ENCODE data around the gene VIL1.

Gene VIL1

DNA sequence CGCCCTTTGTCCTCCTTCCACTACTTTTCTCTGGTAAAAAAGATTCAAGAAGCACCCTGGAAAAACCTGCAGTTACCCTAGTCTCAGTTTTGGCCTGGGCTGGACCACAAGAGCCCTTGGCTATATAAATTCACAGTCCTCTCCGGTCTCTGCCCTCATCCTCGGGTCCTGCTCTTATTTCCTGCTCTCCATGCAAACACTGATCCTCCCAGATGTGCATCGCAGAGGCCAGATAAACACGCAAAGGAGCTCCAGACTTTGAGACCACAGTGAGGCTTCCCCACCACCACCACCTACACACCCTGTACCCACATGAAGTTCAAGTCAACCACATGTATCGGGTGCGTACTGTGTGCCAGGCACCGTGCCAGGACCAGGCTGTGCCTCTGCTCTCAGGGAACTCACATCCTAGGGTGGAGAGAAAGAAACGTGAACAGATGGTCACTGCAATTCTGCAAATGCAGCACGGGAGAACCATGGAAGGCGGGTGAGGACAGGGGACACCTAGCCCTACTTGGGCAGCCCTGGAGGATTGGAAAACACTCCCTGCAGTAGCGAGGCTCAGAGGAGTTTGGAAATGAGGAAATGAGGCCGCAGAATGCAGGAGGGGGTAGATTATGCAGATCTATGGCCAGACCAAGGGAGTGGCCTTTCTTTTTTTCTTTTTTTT is 11.8 kb upstream of the VIL1 start:
- peak; percentile 68 to 75 for DNase-seq

GRCh38 chr2:218407717-218408116 is 11.2 kb upstream of the VIL1 start:
- no peak for DNase-seq

GRCh38 chr2:218418321-218418716 is 604 bp upstream of the VIL1 start:
- no peak for DNase-seq

GRCh38 chr2:218419630-218420216 is 800 bp downstream of the VIL1 start:
- DNase-seq: no peak

- no peak for DNase-seq
Measured at GRCh38 chr2:218421027-218421426, 2.1 kb downstream of the VIL1 start.

- no peak for DNase-seq
Measured at GRCh38 chr2:218422403-218423086, 3.6 kb downstream of the VIL1 start.

DNA sequence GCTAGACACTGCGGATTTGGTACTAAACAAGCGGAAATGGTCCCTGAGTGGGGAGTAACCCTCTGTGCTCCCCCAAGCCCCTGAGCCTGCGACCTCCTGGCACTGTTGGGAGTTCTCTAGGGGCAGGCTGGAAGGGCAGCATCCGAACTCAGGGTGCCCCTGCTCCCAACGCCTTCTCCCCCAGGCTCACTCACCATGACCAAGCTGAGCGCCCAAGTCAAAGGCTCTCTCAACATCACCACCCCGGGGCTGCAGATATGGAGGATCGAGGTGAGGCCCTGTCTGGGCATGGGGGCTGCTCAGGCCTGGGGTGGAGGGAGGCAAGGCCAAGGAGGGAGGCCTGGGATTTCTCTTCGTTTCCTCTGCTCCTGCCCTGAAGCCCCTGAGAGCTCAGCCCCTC is 4.7 kb downstream of the VIL1 start:
- DNase-seq: no peak

GRCh38 chr2:218425531-218425930 is 6.6 kb downstream of the VIL1 start:
- DNase-seq: no peak

GRCh38 chr2:218427741-218428140 is 8.8 kb downstream of the VIL1 start:
- no peak for DNase-seq

DNA sequence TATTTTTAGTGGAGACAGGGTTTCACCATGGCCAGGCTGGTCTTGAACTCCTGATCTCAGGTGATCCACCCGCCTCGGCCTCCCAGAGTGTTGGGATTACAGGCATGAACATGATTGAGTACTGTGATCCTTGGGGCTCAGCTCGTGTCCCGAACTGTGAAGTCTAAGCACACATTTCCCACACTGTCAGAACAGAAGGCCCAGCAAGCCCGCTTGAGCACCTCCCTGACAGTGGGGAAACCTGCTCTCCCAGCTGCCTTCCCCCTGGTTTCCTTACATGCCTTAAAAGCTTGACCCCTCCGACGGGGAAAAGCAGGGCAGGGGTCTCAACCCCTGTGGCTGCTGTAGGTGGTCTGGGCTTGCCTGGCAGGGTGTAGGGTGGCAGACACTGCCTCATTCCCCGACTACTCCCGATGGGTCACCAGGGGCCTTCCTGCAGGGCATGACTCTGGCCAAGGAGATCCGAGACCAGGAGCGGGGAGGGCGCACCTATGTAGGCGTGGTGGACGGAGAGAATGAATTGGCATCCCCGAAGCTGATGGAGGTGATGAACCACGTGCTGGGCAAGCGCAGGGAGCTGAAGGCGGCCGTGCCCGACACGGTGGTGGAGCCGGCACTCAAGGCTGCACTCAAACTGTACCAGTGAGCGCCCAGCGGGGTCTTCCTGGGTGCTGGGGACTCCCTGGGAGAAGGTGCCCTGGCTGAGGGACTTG is 10.1 kb downstream of the VIL1 start:
- DNase-seq: no peak

- no peak for DNase-seq
Measured at GRCh38 chr2:218429911-218430692, 11.2 kb downstream of the VIL1 start.

- no peak for DNase-seq
Measured at GRCh38 chr2:218430721-218431120, 11.8 kb downstream of the VIL1 start.

- no peak for DNase-seq
Measured at GRCh38 chr2:218431878-218432277, 13.0 kb downstream of the VIL1 start.

DNA sequence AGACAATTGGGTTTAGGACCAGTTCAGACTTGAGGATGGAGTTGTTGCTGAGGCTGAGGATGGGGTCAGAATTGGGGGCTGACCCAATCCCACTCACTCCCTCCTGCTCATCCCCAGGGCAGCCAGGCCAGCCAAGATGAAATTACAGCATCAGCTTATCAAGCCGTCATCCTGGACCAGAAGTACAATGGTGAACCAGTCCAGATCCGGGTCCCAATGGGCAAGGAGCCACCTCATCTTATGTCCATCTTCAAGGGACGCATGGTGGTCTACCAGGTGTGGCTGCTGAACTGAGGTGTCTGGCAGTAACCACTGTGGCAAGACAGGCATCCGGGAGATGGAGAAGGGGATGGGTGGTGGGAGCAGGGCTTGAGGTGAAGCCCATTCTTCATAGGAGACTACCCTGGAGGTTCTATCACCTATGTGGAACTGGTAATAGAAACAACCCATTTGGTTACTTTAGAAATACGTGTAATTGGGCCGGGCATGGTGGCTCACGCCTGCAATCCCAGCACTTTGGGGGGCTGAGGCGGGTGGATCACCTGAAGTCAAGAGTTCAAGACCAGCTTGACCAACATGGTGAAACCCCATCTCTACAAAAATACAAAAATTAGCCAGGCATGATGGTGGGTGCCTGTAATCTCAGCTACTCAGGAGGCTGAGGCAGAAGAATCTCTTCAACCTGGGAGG is 13.9 kb downstream of the VIL1 start:
- no peak for DNase-seq

DNA sequence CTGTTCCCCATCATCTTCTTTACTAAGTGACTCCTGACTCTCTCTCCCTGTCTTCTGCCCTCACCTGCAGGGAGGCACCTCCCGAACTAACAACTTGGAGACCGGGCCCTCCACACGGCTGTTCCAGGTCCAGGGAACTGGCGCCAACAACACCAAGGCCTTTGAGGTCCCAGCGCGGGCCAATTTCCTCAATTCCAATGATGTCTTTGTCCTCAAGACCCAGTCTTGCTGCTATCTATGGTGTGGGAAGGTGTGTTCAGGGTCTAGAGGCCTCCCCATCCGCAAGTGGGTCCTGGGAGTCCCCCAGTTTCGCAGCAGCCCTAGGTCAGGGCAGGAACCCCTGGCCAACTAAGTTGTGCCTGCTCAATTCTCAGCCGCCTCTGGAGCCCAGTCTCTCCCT is 15.5 kb downstream of the VIL1 start:
- no peak for DNase-seq

DNA sequence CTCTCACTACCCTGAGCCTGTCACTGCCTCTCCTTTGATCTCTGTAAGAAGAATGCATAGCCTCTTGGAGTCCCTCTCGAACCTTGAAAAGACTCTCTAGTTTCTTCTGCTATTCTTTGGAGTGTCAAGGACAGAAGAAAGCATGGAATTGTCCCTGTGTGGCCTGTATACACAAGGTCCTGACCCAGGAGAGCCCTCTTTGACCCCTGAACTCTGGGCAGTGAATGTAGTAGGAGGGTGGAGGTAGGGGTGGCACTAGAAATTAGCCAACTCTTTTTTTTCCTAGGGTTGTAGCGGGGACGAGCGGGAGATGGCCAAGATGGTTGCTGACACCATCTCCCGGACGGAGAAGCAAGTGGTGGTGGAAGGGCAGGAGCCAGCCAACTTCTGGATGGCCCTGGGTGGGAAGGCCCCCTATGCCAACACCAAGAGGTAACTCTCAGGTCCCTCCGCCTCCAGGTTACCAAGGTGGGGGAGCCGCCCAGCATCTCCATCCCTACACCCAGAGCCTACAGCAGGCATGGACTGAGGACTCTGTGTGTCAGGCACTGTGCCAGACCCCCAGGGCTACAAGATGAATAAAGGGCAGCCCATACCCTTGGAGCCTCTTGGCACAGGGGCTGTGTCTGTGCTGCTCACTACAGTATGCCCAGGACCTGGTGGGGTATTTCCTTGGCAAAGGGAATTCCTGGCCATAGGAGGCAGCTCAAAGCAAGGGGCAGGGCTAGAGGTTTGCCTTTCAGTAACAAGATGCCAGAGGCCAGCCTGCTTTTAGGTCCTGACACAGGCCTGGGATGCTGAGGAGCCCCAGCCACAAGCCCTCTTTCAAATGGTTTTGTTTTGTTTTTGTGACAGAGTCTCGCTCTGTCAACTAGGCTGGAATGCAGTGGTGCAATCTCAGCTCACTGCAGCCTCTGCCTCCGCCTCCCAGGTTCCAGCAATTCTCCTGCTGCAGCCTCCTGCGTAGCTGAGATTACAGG is 16.4 kb downstream of the VIL1 start:
- no peak for DNase-seq

DNA sequence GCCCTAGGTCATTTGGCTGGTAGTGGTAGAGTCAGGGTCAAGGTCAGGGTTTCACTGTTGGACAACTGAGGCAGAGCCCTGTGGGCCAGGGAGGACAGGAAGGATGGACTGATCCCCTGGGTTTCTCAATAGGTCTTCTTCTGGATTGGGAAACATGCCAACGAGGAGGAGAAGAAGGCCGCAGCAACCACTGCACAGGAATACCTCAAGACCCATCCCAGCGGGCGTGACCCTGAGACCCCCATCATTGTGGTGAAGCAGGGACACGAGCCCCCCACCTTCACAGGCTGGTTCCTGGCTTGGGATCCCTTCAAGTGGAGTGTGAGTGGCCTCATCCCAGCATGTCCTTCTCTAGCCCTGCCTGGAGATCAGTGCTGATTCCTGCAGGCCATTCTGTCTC is 18.1 kb downstream of the VIL1 start:
- DNase-seq: no peak

DNA sequence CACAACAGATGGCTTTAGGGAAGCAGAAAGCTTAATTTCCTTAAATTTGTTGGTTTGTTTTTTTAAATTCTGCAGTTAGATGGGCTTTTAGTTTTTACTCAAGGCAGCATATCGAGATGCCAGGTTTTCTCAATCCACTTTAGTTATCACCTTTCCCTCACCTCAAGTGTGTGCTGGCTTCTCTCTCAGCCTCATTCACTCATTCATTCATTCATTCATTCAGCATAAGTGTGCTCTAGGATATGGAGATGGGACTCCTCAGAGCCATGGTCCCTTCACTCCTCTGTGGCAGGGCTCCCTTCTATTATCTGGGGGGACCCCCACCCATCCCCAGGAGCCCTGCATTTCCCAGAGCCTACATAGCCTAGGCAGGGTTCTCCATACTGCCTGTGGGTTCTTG is 19.0 kb downstream of the VIL1 start:
- DNase-seq: no peak

- DNase-seq: no peak
Measured at GRCh38 chr2:218438596-218438995, 19.7 kb downstream of the VIL1 start.

GRCh38 chr2:218444692-218445357 is 25.9 kb downstream of the VIL1 start:
- no peak for DNase-seq

DNA sequence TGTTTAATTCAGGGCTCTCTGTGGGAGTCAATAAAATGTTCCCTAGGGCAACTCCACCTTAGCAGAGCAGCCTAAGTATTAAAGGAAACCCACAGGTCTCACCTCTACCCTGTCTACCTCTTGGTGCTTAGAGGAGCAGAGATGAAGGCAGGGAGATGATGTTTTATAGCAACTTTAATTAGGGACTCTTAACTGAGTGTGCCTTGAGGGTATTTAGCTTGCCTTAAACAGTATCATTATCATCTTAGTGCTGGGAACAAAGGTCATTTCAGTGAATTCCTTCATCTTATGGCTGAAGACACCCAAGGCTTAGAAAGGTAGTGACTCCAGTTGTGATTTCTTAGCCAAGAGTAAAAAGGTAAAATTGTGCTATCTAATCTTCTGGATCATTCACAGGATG is 26.7 kb downstream of the VIL1 start:
- no peak for DNase-seq

Measured in CD4-positive, alpha-beta T cell treated with Interleukin-4 for 1 hour (primary cell).